K562 (cell line): ENCODE results near the gene SYCN. TPM values are rescaled to one million over a fixed set of nuclear protein-coding genes. Genes with fewer than 3 reads are reported as not detected.

Experiments used
- ATAC-seq: fragments of 200-7000 bp; cut with Tn5 transposase; 3 replicates; pipeline ENCODE4 v1.9.1; 2020; ENCODE audit warnings: moderate library complexity
- BruUV-seq: library from RNA; stranded (reverse); fragments of 400-500 nt; replicated peaks from 2 replicates; lab custom pipeline; 2021; lab: Mats Ljungman, UMichigan
- CTCF ChIA-PET: fragments of 300-600 bp; formaldehyde crosslinking; extraction: SDS; loops from one replicate; lab custom pipeline; 2021; ENCODE audit warnings: low intra/inter-chr PET ratio; lab: Yijun Ruan, JAX
- POLR2A ChIA-PET: fragments of 300-600, 350-650 bp; sonication (Branson Sonifier 250); formaldehyde crosslinking; extraction: SDS; loops from one replicate; lab custom pipeline; 2021; ENCODE audit warnings: antibody characterized with exemption, inconsistent platforms; lab: Yijun Ruan, JAX
- DNase-seq, 4 experiments: peaks; one replicate each; pipeline versions ENCODE4 v3.0.0 to v3.0.0-alpha.2; 2011 to 2018; ENCODE audit warnings: low spot score in 3 of 4, mixed read lengths in 3 of 4; ENCODE audit errors: extremely low read depth in 1 of 4
- FAIRE-seq: peaks from 2 replicates; lab custom pipeline; 2011; peaks lifted over from hg19 to GRCh38; lab: Jason Lieb, UNC
- H2AFZ ChIP-seq: 2 replicates; pipeline ENCODE4 v1.6.0; 2011; ENCODE audit warnings: low read depth, low read length, control low read depth, inconsistent platforms
- H3K27ac ChIP-seq: fragments of 200-600 bp; 3 replicates; pipeline ENCODE4 v1.8.0; 2011; ENCODE audit warnings: low read depth, mild to moderate bottlenecking, control low read depth, inconsistent platforms, low read length, moderate library complexity, mixed read lengths; ENCODE audit errors: extremely low read depth
- H3K27me3 ChIP-seq, 2 experiments: fragments of 300-600 bp in 1 of 2; 2 replicates in 1 of 2; 3 replicates in 1 of 2; pipeline versions ENCODE4 v1.6.0 to v1.8.0; 2011; ENCODE audit warnings: inconsistent platforms in 2 of 2, low read length in 2 of 2, mild to moderate bottlenecking in 1 of 2, mixed read lengths in 1 of 2, moderate library complexity in 1 of 2; ENCODE audit not compliant: control insufficient read depth in 2 of 2, insufficient read depth in 2 of 2
- H3K36me3 ChIP-seq: fragments of 300-600 bp; 3 replicates; pipeline ENCODE4 v1.8.0; 2011; ENCODE audit warnings: mild to moderate bottlenecking, low read length, inconsistent platforms; ENCODE audit not compliant: control insufficient read depth, insufficient read depth
- H3K4me1 ChIP-seq, 2 experiments: fragments of 200-600 bp in 1 of 2; replicated peaks in 1 of 2; 2 replicates in 1 of 2; 3 replicates in 1 of 2; pipeline versions ENCODE4 v1.5.1 to v1.8.0; 2011; ENCODE audit warnings: inconsistent platforms in 2 of 2, low read length in 2 of 2, mild to moderate bottlenecking in 1 of 2, mixed read lengths in 1 of 2, moderate library complexity in 1 of 2; ENCODE audit not compliant: control insufficient read depth in 2 of 2, insufficient read depth in 2 of 2
- H3K4me2 ChIP-seq: 2 replicates; pipeline ENCODE4 v1.6.1; 2011; ENCODE audit warnings: low read length, control low read depth, inconsistent platforms, mixed read lengths; ENCODE audit not compliant: insufficient read depth
- H3K4me3 ChIP-seq: fragments of 200-600 bp; sonication (generic), shearing (Covaris generic); 2 replicates; pipeline ENCODE4 v1.5.1; 2016; ENCODE audit warnings: control low read depth, inconsistent platforms
- H3K79me2 ChIP-seq: fragments of 200-600 bp; 3 replicates; pipeline ENCODE4 v1.8.0; 2011; ENCODE audit warnings: low read length, inconsistent platforms; ENCODE audit not compliant: control insufficient read depth, insufficient read depth
- H3K9ac ChIP-seq, 2 experiments: 2 replicates each; pipeline versions ENCODE4 v1.6.0 to v1.6.1; 2011; ENCODE audit warnings: low read depth in 2 of 2, low read length in 2 of 2, control low read depth in 1 of 2, inconsistent platforms in 1 of 2, mild to moderate bottlenecking in 1 of 2, mixed read lengths in 1 of 2; ENCODE audit not compliant: insufficient read depth in 1 of 2
- H3K9me1 ChIP-seq: one replicate; pipeline ENCODE4 v1.6.0; 2011; ENCODE audit warnings: inconsistent platforms, mild to moderate bottlenecking, low read length, moderate library complexity; ENCODE audit not compliant: control insufficient read depth, insufficient read depth
- H3K9me3 ChIP-seq: replicated peaks from 2 replicates; pipeline ENCODE4 v1.5.1; 2011; ENCODE audit warnings: low read depth, low read length, inconsistent platforms; ENCODE audit not compliant: control insufficient read depth, insufficient read depth
- H4K20me1 ChIP-seq: replicated peaks from 2 replicates; pipeline ENCODE4 v1.6.1; 2011; ENCODE audit warnings: low read length, inconsistent platforms, mixed read lengths; ENCODE audit not compliant: control insufficient read depth, insufficient read depth
- ARID1B ChIP-seq: fragments of 450-650 bp; IDR thresholded peaks from 2 replicates; pipeline ENCODE4 v1.6.1; 2016; ENCODE audit warnings: antibody characterized with exemption, mild to moderate bottlenecking, inconsistent platforms
- ARID3A ChIP-seq: IDR thresholded peaks from 2 replicates; pipeline ENCODE4 v1.6.1; 2012; ENCODE audit warnings: low read depth, low read length, improper control_type of control experiment, borderline replicate concordance
- ATF4 ChIP-seq: fragments of 450-650 bp; formaldehyde crosslinking; IDR thresholded peaks from 2 replicates; pipeline ENCODE4 v1.4.0; 2022; ENCODE audit warnings: mild to moderate bottlenecking, moderate library complexity
- CBFA2T2 ChIP-seq: fragments of 450-650 bp; conservative IDR thresholded peaks from 2 replicates; pipeline ENCODE4 v1.6.1; 2017; ENCODE audit warnings: mild to moderate bottlenecking
- CBFA2T3 ChIP-seq: fragments of 450-650 bp; IDR thresholded peaks from 2 replicates; pipeline ENCODE4 v1.6.1; 2017
- FOXJ3 ChIP-seq: sonication (generic); formaldehyde crosslinking; IDR thresholded peaks from 2 replicates; pipeline ENCODE4 v1.4.0; 2020; ENCODE audit warnings: mild to moderate bottlenecking, missing genetic modification reagents
- NCOR1 ChIP-seq: fragments of 450-650 bp; IDR thresholded peaks from 2 replicates; pipeline ENCODE4 v1.6.1; 2016; ENCODE audit warnings: mild to moderate bottlenecking, moderate library complexity
- POLR2AphosphoS5 ChIP-seq: IDR thresholded peaks from 2 replicates; pipeline ENCODE4 v1.6.1; 2011; ENCODE audit warnings: mild to moderate bottlenecking, low read depth, low read length, moderate library complexity; ENCODE audit not compliant: control insufficient read depth, insufficient read depth
- TAL1 ChIP-seq: fragments of 450-650 bp; IDR thresholded peaks from 2 replicates; pipeline ENCODE4 v1.6.1; 2016; ENCODE audit warnings: mild to moderate bottlenecking
- TCF3 ChIP-seq: sonication (generic); formaldehyde crosslinking; IDR thresholded peaks from 2 replicates; pipeline ENCODE4 v1.4.0; 2020; ENCODE audit warnings: mild to moderate bottlenecking, missing genetic modification reagents
- TEAD4 ChIP-seq, 2 experiments: sonication (generic) in 1 of 2; formaldehyde crosslinking in 1 of 2; IDR thresholded peaks; 2 replicates each; pipeline versions ENCODE4 v1.6.1 to v1.8.0; 2012 to 2022; ENCODE audit warnings: borderline replicate concordance in 1 of 2, inconsistent platforms in 1 of 2, low read length in 1 of 2, mild to moderate bottlenecking in 1 of 2, missing genetic modification reagents in 1 of 2
- ZKSCAN8 ChIP-seq: fragments of 200-800 bp; sonication (Bioruptor generic); IDR thresholded peaks from 2 replicates; pipeline ENCODE4 v1.6.1; 2016; ENCODE audit warnings: missing genetic modification characterization, missing compliant biosample characterization
- ZNF77 ChIP-seq: fragments of 250-450 bp; sonication (Bioruptor Pico); IDR thresholded peaks from 2 replicates; pipeline ENCODE4 v1.5.0; 2020
- WGBS: fragments of 100-300 bp; shearing (Covaris generic); methylation state at CpG from one replicate; pipeline ENCODE4 v1.1.6; 2016; ENCODE audit warnings: low coverage, mixed read lengths; ENCODE audit not compliant: insufficient coverage; ENCODE audit errors: missing lambda C conversion rate; 5-methylcytosine and 5-hydroxymethylcytosine counted together
- in situ Hi-C: fragments of 300-500 bp; cut with MboI; formaldehyde crosslinking; loops from 4 replicates; pipeline ENCODE4 v1.15.0; 2018; ENCODE audit warnings: inconsistent platforms, mixed read lengths
- intact Hi-C: fragments of 100-400 bp; cut with micrococcal nuclease; formaldehyde crosslinking; loops from 2 replicates; pipeline ENCODE4 v1.14.2; 2022
- polyA plus RNA-seq, 8 experiments: library from polyadenylated mRNA; depleted of rRNA in 4 of 8; stranded (reverse) in 5 of 8; unstranded in 3 of 8; fragments of >200 nt; fragmentation: Nextera tagmentation in 2 of 8; fragmentation: Illumina TruSeq in 1 of 8; extraction: Ambion mirVana in 2 of 8; extraction: Trizol in 1 of 8; gene quantifications; 2 replicates each; pipeline versions ENCODE4 v1.2.1 to v1.2.3, GENCODE V29; 2011 to 2014; ENCODE audit warnings: inconsistent platforms in 1 of 8, missing spikeins in 1 of 8
- total RNA-seq, 7 experiments: library from RNA; depleted of rRNA in 6 of 7; stranded (reverse); fragments of >200 nt in 6 of 7; fragmentation: Illumina TruSeq in 2 of 7; extraction: Trizol in 2 of 7; gene quantifications; 2 replicates each; pipeline versions ENCODE4 v1.2.1 to v1.2.3, GENCODE V29; 2011 to 2021; ENCODE audit warnings: low replicate concordance in 1 of 7

The SYCN gene
- total and polyA plus RNA-seq, 9 of the 15 experiments (the other 6 are each of a cell fraction or from before 2014, with no cell fraction given) = not detected

- no TSS peak for BruUV-seq
- Histone ChIP-seq H3K4me1 (peaks cover 44 to 50% of the 10 kb centered on the region in 2 experiments), H3K4me3 (no peak overlapping the region), H3K9me1 (no peaks in the 10 kb centered on the region), H3K4me2 (peak overlapping the region; percentile 4; the same call in 1 of the 2 replicates), H3K79me2 (no peaks in the 10 kb centered on the region), H4K20me1 (no peaks in the 10 kb centered on the region), H3K9me3 (no peaks in the 10 kb centered on the region), H3K36me3 (no peaks in the 10 kb centered on the region), H3K27ac (no peak overlapping the region), H3K9ac (peak overlapping the region in 1 of 2 experiments; percentile 22; a peak in 1 of 4 replicates), H3K27me3 (no peaks in the 10 kb centered on the region), H2AFZ (peak overlapping the region; percentile 52; the same call in 1 of the 2 replicates)
- WGBS = 3% methylated on average over 3 of the region's 3 CpGs
- TF ChIP-seq ZNF77 (CRISPR knock-in tag) (no peak), FOXJ3 (CRISPR knock-in tag) (no peak), CBFA2T2 (peak; percentile 67), ZKSCAN8 (CRISPR knock-in tag) (peak; percentile 65; the same call in 1 of the 2 replicates), CBFA2T3 (peak; percentile 82), TEAD4 (IDR thresholded peaks at IDR 0.05; ENCODE audit: low read length) (peak; percentile 81), TEAD4 (CRISPR knock-in tag; IDR thresholded peaks at IDR 0.05; ENCODE audit: borderline replicate concordance) (no peak), POLR2AphosphoS5 (0 out of 2 replicates have a peak, but pooled peaks have one; percentile 42), ARID3A (0 out of 2 replicates have a peak, but pooled peaks have one; percentile 40), ARID1B (peak; percentile 44; the same call in 1 of the 2 replicates), ATF4 (CRISPR knock-in tag) (no peak), NCOR1 (peak; percentile 44; the same call in 1 of the 2 replicates), TCF3 (peak; percentile 66), TAL1 (peak; percentile 57)
- in situ Hi-C loops (no loop called here), intact Hi-C loops (loop anchor here (10.0 kb wide), 1 partner anchor 52 kb away; no protein-coding TSS in a partner anchor)
- ChIA-PET CTCF (no interaction called here), POLR2A (interaction anchor here (0.5 to 1.0 kb wide), 3 partner anchors 28 to 48 kb away, joined by 3 read pairs; no protein-coding TSS in a partner anchor)
- DNase-seq = peak in 2 of 4 experiments; percentile 28 to 30
- no peak for ATAC-seq
- FAIRE-seq = no peak
Observed at GRCh38 chr19:39252458-39252857, 48.4 kb upstream of the SYCN start.
